ENCODE data around the gene SOD2.
A peak's percentile ranks its signal among the peaks of the same experiment; 100 is the strongest.
"Not testable (repeated sequence)": the region's sequence is repeated elsewhere in the genome, so short reads cannot be mapped to it uniquely, and the experiment has no call there.

SOD2 gene

DNA sequence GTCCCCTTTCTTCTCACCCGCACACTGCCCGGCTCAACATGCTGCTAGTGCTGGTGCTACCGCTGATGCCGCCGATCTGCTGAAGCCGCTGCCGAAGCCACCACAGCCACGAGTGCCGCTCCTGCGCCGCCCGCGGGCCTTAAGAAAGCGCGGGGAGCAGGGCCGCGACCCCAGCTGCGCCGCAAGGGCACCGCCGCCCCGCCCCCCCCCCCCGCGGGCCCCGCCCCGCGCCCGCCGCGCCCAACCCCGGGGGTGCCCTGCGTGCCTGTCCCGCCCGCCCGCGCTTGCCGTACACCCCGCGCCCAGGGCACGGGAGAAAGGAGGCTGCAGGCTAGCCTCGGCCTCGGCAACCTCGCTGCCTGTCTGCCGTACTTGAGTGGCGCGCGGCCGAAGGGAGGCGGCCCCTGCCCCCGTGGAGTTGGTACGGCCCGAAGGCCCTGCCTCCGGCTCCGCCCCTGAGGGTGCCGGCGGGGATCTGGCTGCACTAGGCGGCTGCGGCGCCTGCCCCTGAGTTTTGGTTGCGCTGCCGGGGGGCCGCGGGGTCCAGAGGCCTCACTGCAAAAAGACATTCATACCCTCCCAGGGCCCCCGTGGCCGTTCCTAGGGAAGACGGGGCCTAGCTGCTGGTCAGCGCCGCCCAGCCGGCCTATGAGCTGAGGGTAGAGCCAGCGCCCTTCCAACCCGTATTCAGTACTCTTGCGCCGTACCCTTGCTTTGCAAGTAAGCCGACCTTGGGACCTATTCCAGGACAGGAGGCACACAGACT lies at the start of gene SOD2:
Gene SOD2 (minus strand): TSS at position 114 of the 766 bp plus-strand sequence. CDS start 74 bp downstream, at position 40.
- no peak for FAIRE-seq
- peak; percentile 89 for DNase-seq (ENCODE audit: low spot score)

DNA sequence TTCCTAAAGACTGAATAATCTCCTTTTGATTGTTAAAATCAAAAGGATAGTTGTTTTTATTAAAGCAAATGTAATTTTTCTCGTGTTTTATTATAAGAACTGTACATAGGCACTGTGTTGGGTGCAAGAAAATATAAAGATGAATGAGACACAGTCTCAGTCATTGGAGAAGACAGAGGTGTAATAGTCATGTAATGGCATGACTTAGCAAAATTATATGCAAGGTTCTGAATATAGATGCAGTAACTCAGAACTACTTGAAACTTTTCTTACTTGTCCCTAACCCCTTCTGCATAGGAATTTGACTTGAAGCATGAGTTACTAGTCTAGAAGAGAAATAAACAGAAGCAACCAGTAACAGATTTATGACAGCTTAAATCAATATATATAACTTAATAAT lies 49.1 kb upstream of the SOD2 start:
- no peak for DNase-seq (ENCODE audit: low spot score)
- FAIRE-seq = no peak

DNA sequence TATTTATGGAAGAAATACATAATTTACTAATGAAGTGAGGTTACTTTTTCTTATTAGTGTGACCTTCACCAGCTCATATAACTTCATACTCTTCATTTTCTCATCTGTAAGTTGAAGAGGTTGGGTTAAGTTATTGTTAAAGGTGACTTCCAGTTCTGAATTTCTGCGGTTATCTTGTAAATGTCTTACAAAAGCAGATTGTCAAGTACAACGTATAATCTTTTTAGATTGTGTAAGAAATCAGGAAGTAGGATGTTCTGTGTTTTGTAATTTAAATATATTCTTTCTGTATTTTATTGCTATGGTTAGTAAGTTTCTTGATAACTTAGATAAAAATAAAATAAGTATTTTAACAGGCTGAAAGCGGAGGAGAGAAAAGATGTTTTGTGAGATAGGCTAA lies 46.3 kb upstream of the SOD2 start:
- DNase-seq (ENCODE audit: low spot score) (no peak), FAIRE-seq (no peak)

DNA sequence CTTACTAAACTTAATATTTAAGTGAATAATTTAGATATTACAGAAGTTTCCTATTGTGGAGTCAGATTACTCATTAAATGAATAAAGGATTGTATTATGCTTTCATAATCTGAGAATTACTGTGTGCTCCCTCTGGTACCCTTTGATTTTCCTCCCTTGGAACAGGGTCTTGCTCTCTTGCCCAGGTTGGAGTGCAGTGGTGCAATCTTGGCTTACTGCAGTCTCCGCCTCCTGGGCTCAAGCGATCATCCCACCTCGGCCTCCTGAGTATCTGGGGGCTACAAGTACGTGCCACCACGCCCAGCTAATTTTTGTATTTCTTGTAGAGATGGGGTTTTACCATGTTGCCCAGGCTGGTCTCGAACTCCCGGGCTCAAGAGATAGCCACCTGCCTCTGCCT lies 43.9 kb upstream of the SOD2 start:
- DNase-seq (ENCODE audit: low spot score) (no peak), FAIRE-seq (no peak)

DNA sequence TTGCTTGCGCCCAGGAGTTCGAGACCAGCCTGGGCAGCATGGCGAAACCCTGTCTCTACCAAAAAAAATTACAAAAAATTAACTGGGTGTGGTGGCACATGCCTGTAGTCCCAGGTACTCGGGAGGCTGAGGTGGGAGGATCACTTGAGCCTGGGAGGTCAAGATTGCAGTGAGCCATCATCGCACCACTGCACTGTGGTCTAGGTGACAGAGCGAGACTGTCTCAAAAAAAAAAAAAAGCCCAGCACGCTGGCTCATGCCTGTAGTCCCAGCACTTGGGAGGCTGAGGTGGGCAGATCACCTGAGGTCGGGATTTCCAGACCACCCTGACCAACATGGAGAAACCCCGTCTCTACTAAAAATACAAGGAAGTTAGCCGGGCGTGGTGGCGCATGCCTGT lies 40.4 kb upstream of the SOD2 start:
- FAIRE-seq; DNase-seq (ENCODE audit: low spot score): not testable (repeated sequence)

DNA sequence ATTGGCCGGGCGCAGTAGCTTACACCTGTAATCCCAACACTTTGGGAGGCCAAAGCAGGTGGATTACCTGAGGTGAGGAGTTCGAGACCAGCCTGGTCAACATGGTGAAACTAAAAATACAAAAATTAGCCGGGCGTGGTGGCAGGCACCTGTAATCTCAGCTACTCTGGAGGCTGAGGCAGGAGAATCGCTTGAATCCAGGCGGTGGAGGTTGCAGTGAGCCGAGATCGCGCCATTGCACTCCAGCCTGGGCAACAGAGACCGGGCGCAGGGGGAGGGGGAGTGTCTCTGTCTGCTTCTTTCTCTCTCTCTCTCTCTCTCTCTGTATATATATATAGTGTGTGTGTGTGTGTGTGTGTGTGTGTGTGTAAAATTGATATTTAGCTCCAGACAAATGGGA lies 39.5 kb upstream of the SOD2 start:
- DNase-seq (ENCODE audit: low spot score); FAIRE-seq: not testable (repeated sequence)

DNA sequence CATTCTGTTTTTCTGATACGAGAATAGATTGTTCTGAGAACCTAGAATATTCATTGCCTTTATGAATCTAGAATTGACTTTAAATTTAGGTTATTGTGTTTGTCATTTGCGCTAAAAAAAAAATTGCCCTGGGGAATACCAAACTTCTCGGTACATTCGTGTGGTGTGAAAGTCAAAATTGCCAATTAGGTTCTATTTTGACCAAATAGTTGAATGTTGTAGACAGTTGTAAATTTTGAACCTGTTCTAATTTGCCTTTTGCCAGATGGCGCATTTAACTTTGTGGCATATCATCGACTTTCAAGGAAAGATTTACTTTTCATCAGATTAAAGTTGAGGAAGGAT lies 37.3 kb upstream of the SOD2 start:
- DNase-seq (ENCODE audit: low spot score) (no peak), FAIRE-seq (no peak)

DNA sequence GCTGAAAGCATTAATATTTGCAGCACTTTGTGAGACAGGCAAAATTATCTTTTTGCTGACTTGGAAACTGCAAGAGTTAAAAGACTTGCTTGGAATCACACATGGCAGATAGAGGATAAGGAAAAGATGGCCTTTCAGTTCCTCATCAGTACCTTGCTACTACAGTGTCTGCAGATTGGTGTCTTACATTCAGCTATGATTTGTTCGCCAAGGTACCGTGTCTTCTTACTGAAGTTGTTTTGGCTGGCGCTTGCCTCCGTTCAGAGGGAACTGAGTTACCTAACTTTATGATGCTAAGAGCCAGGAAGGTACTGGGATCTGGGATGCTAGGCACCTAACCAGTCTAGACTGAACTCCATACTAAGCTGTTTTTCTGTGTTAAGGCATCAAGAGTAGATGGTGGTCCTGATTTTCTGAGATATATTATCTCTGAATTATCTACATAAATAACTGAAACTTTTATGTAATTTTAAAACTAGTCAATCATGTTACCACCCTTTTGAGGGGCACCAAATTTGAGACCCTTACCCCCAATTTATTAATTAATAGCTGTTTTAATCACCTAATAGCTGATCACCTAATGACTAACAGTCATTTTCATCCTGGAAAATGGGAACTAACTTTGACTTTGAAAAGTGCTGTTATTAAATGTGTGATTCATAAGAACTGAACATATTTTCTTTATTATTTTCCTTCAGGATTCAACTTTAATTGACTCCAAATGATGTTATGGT lies 36.7 kb upstream of the SOD2 start:
- DNase-seq (ENCODE audit: low spot score) (no peak), FAIRE-seq (no peak)

DNA sequence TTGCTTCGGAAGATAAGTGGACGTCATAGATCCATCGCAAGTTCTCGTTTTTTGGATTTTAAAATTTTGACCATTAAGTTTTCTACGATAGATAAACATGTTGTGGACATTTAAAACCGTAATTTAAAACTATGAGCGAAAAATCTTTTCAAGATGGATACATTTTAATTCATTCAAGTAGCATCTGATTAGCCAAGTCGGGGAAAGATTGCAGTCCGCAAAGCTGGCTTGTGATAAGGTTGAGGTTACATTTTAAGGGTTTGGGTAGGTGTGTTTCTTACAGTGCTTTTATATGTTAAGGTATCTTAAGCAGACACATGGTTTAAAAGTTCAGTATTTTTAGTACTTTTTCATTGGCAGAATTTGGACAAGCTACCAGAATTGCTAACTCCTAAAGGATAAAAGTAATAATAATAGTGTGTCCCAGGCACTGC lies 35.5 kb upstream of the SOD2 start:
- FAIRE-seq = no peak

DNA sequence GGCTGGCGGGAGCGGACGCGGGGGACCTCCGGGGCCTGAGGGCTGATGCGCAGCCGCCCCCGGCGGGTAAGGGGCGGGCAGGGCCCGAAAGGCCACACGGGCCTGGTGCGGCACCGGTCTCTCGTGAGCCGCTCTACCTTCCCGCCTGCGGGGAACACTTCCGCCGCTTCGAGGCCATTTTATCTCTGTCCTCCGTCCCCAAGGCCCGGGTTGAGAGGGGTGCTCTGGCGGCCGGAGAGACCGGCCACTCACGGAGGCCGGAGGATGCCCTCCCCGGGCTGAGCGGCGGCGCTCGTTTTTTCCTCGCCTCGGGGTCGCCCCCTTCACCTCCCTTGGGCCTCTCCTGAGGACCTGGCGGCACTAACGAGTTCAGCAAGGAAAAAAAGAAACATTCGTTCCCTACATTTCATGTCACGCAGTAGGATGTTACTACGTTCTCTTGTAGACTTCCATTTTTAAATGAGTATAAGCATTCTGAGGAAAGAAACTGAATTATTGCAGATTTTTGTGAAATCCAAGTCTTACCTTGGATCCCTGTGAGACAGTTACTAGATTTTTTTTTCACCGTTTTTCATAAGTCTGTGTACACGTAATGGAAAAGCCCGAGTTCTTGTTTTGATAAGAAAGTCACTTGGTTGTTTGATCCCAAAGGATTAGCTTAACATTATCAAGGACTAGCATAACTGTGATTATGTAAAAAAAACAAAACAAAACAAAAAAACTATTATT lies 34.8 kb upstream of the SOD2 start:
- FAIRE-seq = no peak
- peak; percentile 54 for DNase-seq (ENCODE audit: low spot score)

More for the DNA sequence above, 35.5 kb upstream of the SOD2 start:
- DNase-seq (ENCODE audit: low spot score) = no peak

DNA sequence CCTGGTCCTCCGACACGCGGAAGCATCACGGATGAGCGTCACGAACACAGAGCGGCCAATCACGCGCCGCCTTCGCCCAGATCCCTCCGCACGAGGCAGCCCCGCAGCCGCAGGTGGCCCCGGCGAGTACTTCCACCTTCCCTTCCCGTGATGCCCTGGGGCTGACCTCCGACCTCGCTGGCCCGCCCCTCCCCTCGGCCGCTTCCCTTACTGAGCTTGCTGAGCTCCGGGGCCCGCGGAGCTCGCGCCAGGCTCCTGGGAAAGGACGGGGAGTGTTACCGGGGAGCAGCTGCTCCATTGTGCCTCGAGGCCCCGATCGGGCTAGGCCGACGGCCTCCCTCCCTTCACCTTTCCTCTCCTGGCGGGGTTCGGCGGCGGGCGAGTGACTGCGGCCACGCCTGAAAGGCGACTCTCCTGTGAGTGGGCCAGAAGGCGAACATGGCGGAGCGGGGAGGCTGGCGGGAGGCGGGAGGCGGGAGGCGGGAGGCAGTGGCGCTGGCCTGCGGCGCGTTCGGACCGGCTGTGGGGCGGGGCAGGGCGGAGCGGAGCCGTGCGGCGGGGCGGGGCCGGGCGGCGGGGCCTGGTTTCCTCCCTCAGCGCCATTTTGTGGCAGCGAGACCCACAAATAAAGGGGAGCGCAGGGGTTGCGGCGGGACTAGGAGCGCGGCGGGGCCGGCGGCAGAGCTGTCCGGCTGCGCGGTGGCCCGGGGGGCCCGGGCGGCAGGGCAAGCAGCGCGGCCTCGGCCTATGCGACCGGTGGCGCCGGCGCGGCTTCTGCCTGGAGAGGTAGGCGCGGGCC lies 34.1 kb upstream of the SOD2 start, which contains the start of gene WTAP:
Gene WTAP (plus strand): TSS at position 589 of the 799 bp plus-strand sequence. CDS start 8,760 bp downstream, outside the sequence.
- DNase-seq (ENCODE audit: low spot score) (peak; percentile 94), FAIRE-seq (peak; percentile 86)

DNA sequence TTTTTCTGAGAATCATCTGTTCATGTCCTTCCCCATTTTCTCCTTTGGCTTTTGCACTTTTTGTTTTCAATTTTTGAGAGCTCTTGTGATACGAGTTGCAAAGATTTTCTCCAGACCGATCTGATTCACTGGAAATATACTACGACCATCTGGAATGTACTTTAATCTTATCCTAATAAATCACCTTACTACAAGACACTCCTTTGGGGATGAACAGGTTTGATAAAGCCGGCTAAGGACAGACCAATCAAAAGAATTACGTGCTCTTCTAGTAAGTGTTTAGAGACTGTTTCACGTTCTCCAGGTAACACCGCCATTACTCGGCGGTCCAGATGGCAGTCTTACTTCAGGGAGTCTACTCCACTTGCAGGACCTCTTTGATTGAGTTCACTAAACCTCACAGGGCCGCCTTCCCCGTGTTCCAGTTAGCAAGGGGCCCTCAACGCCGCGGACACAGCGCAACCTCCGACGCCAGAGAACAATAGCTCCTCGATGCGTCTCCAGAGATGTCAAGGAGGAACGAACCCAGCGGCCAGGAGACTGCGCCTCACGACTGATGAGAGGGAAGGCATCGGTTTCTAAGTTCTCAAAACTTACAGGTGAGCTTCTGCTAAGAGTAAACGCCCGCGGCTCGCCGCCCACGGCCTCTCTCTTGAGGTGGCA lies 33.3 kb upstream of the SOD2 start:
- no peak for DNase-seq (ENCODE audit: low spot score)
- FAIRE-seq = no peak

DNA sequence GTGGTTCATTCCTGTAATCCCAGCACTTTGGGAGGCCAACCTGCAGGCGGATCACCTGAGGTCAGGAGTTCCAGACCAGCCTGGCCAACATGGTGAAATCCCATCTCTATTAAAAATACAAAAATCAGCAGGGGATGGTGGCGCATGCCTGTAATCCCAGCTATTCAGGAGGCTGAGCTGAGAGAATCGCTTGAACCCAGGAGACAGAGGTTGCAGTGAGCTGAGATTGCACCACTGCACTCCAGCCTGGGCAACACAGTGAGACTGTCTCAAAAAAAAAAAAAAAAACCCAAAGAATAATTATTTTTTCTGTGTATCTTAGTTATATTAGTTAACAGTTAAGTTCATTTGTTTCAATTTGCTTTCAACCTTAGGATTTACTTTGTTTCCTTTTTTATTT lies 32.2 kb upstream of the SOD2 start:
- not testable (repeated sequence) for DNase-seq (ENCODE audit: low spot score); FAIRE-seq

DNA sequence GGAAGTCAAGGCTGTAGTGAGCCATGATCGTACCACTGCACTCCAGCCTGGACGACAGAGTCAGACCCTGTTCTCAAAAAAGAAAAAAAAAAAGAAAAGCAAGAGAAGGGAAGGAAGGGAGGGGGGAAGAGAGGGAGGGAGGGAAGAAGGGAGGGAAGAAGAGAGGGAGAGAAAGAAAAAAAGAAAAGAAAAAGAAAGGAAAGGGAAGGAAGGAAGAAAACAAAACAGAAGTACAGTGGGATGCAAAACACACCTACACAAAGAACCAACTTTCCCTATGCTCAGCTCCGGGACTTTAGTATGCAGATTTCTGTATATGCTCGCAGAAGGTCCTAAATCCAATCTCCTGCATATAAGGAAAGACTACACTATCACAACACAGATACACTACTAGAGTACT lies 31.7 kb upstream of the SOD2 start:
- FAIRE-seq = no peak
- DNase-seq (ENCODE audit: low spot score) = no peak

DNA sequence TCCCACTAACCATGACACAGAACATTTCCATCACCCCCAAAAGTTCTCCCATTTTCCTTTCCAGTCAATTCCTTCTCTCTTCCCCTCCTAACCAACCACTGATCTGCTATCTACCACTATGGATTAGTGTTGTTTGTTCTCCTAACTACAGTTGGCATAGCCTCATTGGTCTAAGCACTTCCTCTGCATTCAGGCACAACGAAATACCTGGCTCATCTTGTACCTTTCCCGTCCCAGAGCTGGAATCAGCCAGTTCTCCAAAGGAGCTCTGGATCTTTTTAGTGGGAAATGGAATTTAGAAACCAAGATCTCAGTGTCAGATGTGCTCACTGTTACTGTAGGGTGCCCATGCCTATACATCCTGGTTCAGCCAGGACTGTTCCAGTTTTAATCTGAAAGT lies 30.2 kb upstream of the SOD2 start:
- DNase-seq (ENCODE audit: low spot score) (no peak), FAIRE-seq (no peak)

DNA sequence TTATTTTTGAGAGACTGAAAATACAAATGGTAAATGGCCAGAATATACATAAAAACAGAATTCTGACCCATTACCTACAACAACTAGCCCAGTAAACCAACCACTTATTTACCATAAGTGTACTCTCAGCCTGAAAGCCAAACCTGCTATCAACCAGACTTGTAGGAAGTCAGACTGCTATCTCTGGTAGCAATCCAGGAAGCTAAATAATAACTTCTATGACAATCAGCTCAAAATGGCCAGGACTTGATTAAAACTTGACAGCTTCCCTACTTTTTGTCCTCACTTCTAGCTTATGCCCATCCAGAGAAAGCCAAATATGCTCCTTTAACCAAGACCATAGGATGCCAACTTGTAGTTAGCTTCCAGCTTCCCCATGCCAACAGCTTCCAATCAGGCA lies 29.6 kb upstream of the SOD2 start:
- FAIRE-seq (no peak), DNase-seq (ENCODE audit: low spot score) (no peak)

DNA sequence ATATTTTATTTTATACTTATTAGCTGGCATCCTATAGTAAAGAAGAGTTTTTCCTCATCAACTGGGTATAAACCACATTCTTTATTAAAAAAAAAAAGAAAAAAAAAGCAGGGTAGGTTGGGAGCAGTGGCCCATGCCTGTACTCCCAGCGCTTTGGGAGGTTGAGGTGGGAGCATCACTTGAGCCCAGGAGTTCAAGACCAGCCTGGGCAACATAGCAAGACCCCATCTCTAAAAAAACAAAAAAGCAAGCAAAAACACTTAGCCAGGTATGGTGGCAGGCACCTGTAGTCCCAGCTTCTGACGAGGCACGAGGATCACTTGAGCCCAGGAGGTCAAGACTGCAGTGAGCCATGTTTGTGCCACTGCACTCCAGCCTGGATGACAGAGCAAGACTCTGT lies 28.9 kb upstream of the SOD2 start:
- FAIRE-seq; DNase-seq (ENCODE audit: low spot score): not testable (repeated sequence)

DNA sequence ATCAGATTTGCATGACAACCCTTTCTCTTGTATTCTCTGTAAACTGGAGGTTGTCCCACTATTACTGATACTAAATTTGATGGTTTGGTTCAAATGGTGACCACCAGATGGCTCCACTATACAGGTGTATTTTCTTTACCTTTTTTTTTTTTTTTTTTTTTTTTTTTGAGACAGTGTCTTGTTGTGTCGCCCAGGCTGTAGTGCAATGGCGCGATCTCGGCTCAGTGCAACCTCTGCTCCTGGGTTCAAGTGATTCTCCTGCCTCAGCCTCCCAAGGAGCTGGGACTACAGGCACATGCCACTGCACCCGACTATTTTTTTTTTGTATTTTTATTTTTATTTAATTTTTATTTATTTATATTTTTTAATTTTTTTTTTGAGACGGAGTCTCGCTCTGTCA lies 27.7 kb upstream of the SOD2 start:
- DNase-seq (ENCODE audit: low spot score) = peak; percentile 44
- no peak for FAIRE-seq

DNA sequence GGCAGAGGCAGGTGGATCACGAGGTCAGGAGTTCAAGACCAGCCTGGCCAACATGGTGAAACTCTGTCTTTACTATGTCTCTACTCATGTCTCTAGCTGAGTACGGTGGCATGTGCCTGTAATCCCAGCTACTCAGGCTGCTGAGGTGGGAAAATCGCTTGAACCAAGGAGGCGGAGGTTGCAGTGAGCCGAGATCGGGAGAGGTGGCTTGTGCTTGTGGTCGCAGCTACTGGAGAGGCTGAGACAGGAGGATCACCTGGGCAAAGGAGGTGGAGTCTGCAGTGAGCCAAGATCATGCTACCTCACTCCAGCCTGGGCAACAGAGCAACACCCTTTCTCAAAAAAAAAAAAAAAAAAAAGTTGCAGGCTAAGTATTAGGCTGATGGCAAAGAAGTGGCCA lies 26.2 kb upstream of the SOD2 start:
- no peak for FAIRE-seq
- DNase-seq (ENCODE audit: low spot score) = no peak

DNA sequence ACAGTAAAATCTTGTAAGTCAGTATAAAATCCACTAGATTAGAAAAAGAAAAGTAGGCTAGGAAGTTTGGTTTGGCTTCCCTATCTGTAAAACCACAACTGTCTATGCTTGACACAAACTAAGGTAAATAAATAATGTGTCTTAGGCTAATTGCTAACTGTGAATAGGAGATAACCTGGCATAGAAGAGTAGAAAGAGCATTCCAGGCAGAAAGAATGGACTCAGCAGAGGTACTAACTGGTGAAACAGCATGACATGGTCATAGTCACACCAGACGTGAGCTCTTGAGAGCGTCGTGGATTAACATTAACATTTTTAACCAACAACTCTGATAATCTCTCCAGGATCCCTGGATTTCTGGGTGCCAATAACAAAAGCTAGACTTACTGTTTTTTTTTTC lies 25.6 kb upstream of the SOD2 start:
- DNase-seq (ENCODE audit: low spot score) = no peak
- no peak for FAIRE-seq
